GM12878 (cell line): ENCODE data around the gene SEC16A. TPM values are rescaled to one million over a fixed set of nuclear protein-coding genes. Genes with fewer than 3 reads are reported as not detected.

Source experiments
- ATAC-seq: fragments of 200-7000 bp; cut with Tn5 transposase; 3 replicates; pipeline ENCODE4 v1.9.1; 2020; ENCODE audit warnings: mild to moderate bottlenecking, moderate library complexity
- BruUV-seq: library from RNA; stranded (reverse); fragments of 400-500 nt; replicated peaks from 2 replicates; lab custom pipeline; 2021; lab: Mats Ljungman, UMichigan
- CTCF ChIA-PET: fragments of 300-600 bp; sonication (Branson Sonifier 250); formaldehyde crosslinking; extraction: SDS; loops from one replicate; lab custom pipeline; 2021; ENCODE audit warnings: inconsistent platforms; lab: Yijun Ruan, JAX
- POLR2A ChIA-PET: fragments of 350-600 bp; formaldehyde crosslinking; extraction: SDS; loops from one replicate; lab custom pipeline; 2021; ENCODE audit warnings: inconsistent platforms; lab: Charles Lee
- RAD21 ChIA-PET: fragments of 300-600 bp; sonication (Branson Sonifier 250); formaldehyde crosslinking; loops from one replicate; lab custom pipeline; 2023; ENCODE audit warnings: antibody characterized with exemption; ENCODE audit not compliant: unreplicated experiment; lab: Charles Lee
- SMC1A ChIA-PET: fragments of 300-600 bp; sonication (Branson Sonifier 250); formaldehyde crosslinking; loops from one replicate; lab custom pipeline; 2023; ENCODE audit not compliant: unreplicated experiment, uncharacterized antibody; lab: Charles Lee
- DNase-seq: peaks from one replicate; pipeline ENCODE4 v3.0.0-alpha.2; 2011; ENCODE audit warnings: low read depth, low spot score
- FAIRE-seq: peaks from 3 replicates; lab custom pipeline; 2011; peaks lifted over from hg19 to GRCh38; lab: Jason Lieb, UNC
- H2AFZ ChIP-seq: 2 replicates; pipeline ENCODE4 v1.6.0; 2011; ENCODE audit warnings: low read depth, low read length, control low read depth; ENCODE audit not compliant: control insufficient read depth
- H3K27ac ChIP-seq: 2 replicates; pipeline ENCODE4 v1.5.1; 2011; ENCODE audit warnings: control low read depth; ENCODE audit not compliant: control insufficient read depth, insufficient read depth
- H3K27me3 ChIP-seq, 2 experiments: replicated peaks in 1 of 2; 2 replicates each; pipeline versions ENCODE4 v1.6.0 to v1.6.1; 2011; ENCODE audit warnings: low read length in 1 of 2; ENCODE audit not compliant: control insufficient read depth in 2 of 2, insufficient read depth in 2 of 2
- H3K36me3 ChIP-seq, 2 experiments: 2 replicates each; pipeline ENCODE4 v1.5.1; 2011; ENCODE audit warnings: low read length in 1 of 2; ENCODE audit not compliant: control insufficient read depth in 2 of 2, insufficient read depth in 2 of 2
- H3K4me1 ChIP-seq: 2 replicates; pipeline ENCODE4 v1.6.1; 2011; ENCODE audit warnings: mild to moderate bottlenecking, low read length, moderate library complexity, mixed read lengths; ENCODE audit not compliant: control insufficient read depth, insufficient read depth
- H3K4me2 ChIP-seq: 2 replicates; pipeline ENCODE4 v1.6.0; 2011; ENCODE audit warnings: control low read depth; ENCODE audit not compliant: control insufficient read depth, insufficient read depth
- H3K4me3 ChIP-seq: fragments of 200-600 bp; sonication (generic); 2 replicates; pipeline ENCODE4 v1.5.1; 2016
- H3K79me2 ChIP-seq: 2 replicates; pipeline ENCODE4 v1.6.0; 2011; ENCODE audit warnings: low read length; ENCODE audit not compliant: control insufficient read depth, insufficient read depth
- H3K9ac ChIP-seq: 2 replicates; pipeline ENCODE4 v1.8.0; 2011; ENCODE audit warnings: low read length, control low read depth, mixed read lengths; ENCODE audit not compliant: control insufficient read depth, insufficient read depth
- H3K9me3 ChIP-seq: replicated peaks from 3 replicates; pipeline ENCODE4 v1.5.1; 2011; ENCODE audit warnings: mild to moderate bottlenecking, low read length; ENCODE audit not compliant: control insufficient read depth, insufficient read depth
- H4K20me1 ChIP-seq: 2 replicates; pipeline ENCODE4 v1.6.0; 2011; ENCODE audit not compliant: control insufficient read depth, insufficient read depth
- BACH1 ChIP-seq: fragments of 450-650 bp; IDR thresholded peaks from 2 replicates; pipeline ENCODE4 v1.6.1; 2017; ENCODE audit warnings: mild to moderate bottlenecking, borderline replicate concordance
- CHD2 ChIP-seq: IDR thresholded peaks from 2 replicates; pipeline ENCODE4 v1.6.1; 2011; ENCODE audit warnings: low read depth, low read length, improper control_type of control experiment, borderline replicate concordance
- CREB1 ChIP-seq: IDR thresholded peaks from 2 replicates; pipeline ENCODE4 v1.6.1; 2012; ENCODE audit warnings: low read depth, mild to moderate bottlenecking, inconsistent platforms
- E2F8 ChIP-seq: fragments of 450-650 bp; IDR thresholded peaks from 2 replicates; pipeline ENCODE4 v1.6.1; 2018; ENCODE audit warnings: mild to moderate bottlenecking, low read depth, moderate library complexity; ENCODE audit not compliant: partially characterized antibody
- EGR1 ChIP-seq, 2 experiments: IDR thresholded peaks; 1 replicate in 1 of 2; 2 replicates in 1 of 2; pipeline ENCODE4 v1.6.1; 2011 to 2012; ENCODE audit warnings: low read depth in 2 of 2, low read length in 2 of 2, borderline replicate concordance in 1 of 2, mild to moderate bottlenecking in 1 of 2, moderate library complexity in 1 of 2
- FOS ChIP-seq: IDR thresholded peaks from 3 replicates; pipeline ENCODE4 v1.6.1; 2011; ENCODE audit warnings: borderline replicate concordance; ENCODE audit not compliant: insufficient read length; ENCODE audit errors: extremely low read depth
- FOXM1 ChIP-seq: IDR thresholded peaks from 2 replicates; pipeline ENCODE4 v1.6.1; 2012; ENCODE audit warnings: low read depth, mild to moderate bottlenecking, inconsistent platforms, low read length, moderate library complexity
- HDAC2 ChIP-seq: fragments of 200-600 bp; sonication (generic); IDR thresholded peaks from 2 replicates; pipeline ENCODE4 v1.6.1; 2017
- IKZF1 ChIP-seq: fragments of 450-650 bp; conservative IDR thresholded peaks from 2 replicates; pipeline ENCODE4 v1.6.1; 2017; ENCODE audit warnings: antibody characterized with exemption, mild to moderate bottlenecking
- KDM1A ChIP-seq: fragments of 200-600 bp; sonication (generic); IDR thresholded peaks from 2 replicates; pipeline ENCODE4 v1.6.1; 2016; ENCODE audit warnings: borderline replicate concordance
- MEF2B ChIP-seq: fragments of 450-650 bp; IDR thresholded peaks from 2 replicates; pipeline ENCODE4 v1.6.1; 2018; ENCODE audit warnings: mild to moderate bottlenecking, moderate library complexity; ENCODE audit not compliant: partially characterized antibody, poor library complexity, severe bottlenecking
- NBN ChIP-seq: fragments of 450-650 bp; IDR thresholded peaks from 2 replicates; pipeline ENCODE4 v1.6.1; 2016
- RAD51 ChIP-seq: fragments of 450-650 bp; IDR thresholded peaks from 2 replicates; pipeline ENCODE4 v1.6.1; 2016; ENCODE audit warnings: moderate library complexity, mild to moderate bottlenecking, inconsistent platforms
- RELB ChIP-seq: fragments of 450-650 bp; IDR thresholded peaks from 2 replicates; pipeline ENCODE4 v1.6.1; 2017; ENCODE audit warnings: low read depth, mild to moderate bottlenecking, moderate library complexity
- SUPT20H ChIP-seq: IDR thresholded peaks from 2 replicates; pipeline ENCODE4 v1.6.1; 2011; ENCODE audit warnings: low read depth, mild to moderate bottlenecking, low read length, moderate library complexity, borderline replicate concordance; ENCODE audit not compliant: control insufficient read depth
- WGBS: methylation state at CpG from one replicate; pipeline ENCODE4 v1.1.6; 2016; ENCODE audit warnings: low lambda C conversion rate; ENCODE audit not compliant: insufficient replicate concordance, insufficient coverage; ENCODE audit errors: missing lambda C conversion rate; 5-methylcytosine and 5-hydroxymethylcytosine counted together
- in situ Hi-C: fragments of 300-500 bp; cut with MboI; formaldehyde crosslinking; loops from 9 replicates; pipeline ENCODE4 v1.14.3; 2018; ENCODE audit warnings: mixed read lengths
- intact Hi-C: fragments of 100-400 bp; cut with micrococcal nuclease; formaldehyde crosslinking; loops from one replicate; pipeline ENCODE4 v1.14.2; 2022; ENCODE audit not compliant: unreplicated experiment
- polyA plus RNA-seq, 11 experiments: library from polyadenylated mRNA; depleted of rRNA in 4 of 11; unstranded in 6 of 11; stranded (reverse) in 5 of 11; fragments of >200 nt; fragmentation: Nextera tagmentation in 4 of 11; fragmentation: Illumina TruSeq in 1 of 11; extraction: Ambion mirVana in 4 of 11; extraction: Trizol in 1 of 11; gene quantifications; 1 replicate in 1 of 11; 2 replicates in 10 of 11; pipeline versions ENCODE4 v1.2.1 to v1.2.3, GENCODE V29; 2011 to 2016; ENCODE audit warnings: inconsistent platforms in 2 of 11, missing spikeins in 2 of 11, low read depth in 1 of 11
- total RNA-seq, 4 experiments: library from RNA; depleted of rRNA in 3 of 4; stranded (reverse); fragments of >200 nt in 3 of 4; fragmentation: Illumina TruSeq in 1 of 4; extraction: Trizol in 1 of 4; gene quantifications; 2 replicates each; pipeline versions ENCODE4 v1.2.1 to v1.2.3, GENCODE V29; 2013 to 2021
- TF ChIP-seq, protein P1 (sequence below): fragments of 450-650 bp; conservative IDR thresholded peaks from 2 replicates; pipeline ENCODE4 v1.6.1; 2017; ENCODE audit warnings: mild to moderate bottlenecking, moderate library complexity

The SEC16A gene
- total and polyA plus RNA-seq, 10 of the 15 experiments (the other 5 are each of a cell fraction or from before 2014, with no cell fraction given) = 9.9 to 59.1 (median 21.7) TPM

GRCh38 chr9:136403538-136403914, 79.3 kb downstream of the SEC16A start:
- DNase-seq (peak; percentile 51), FAIRE-seq (peak; percentile 65), ATAC-seq (peak; percentile 78)
- Histone ChIP-seq H3K27ac (peak overlapping the region; percentile 92), H3K4me2 (peak overlapping the region; percentile 90), H3K9me3 (no peaks in the 10 kb centered on the region), H3K4me3 (peak overlapping the region; percentile 37; the same call in 1 of the 2 replicates), H3K4me1 (peaks cover 41% of the 10 kb centered on the region), H3K79me2 (peaks cover 32% of the 10 kb centered on the region), H3K27me3 (no peaks in the 10 kb centered on the region), H4K20me1 (no peaks in the 10 kb centered on the region), H2AFZ (no peak overlapping the region), H3K36me3 (peaks cover 7 to 18% of the 10 kb centered on the region in 2 experiments; a peak in 3 of 4 replicates), H3K9ac (peak overlapping the region; percentile 65)
- intact Hi-C loops = no loop called here
- POLR2A ChIA-PET = interaction anchor here (1.8 to 1.9 kb wide), 2 partner anchors 31 to 40 kb away, joined by 5 to 10 read pairs; partner anchors contain the start of gene DNLZ
- CTCF ChIA-PET = interaction anchor here (0.6 to 1.1 kb wide), 3 partner anchors 12 to 233 kb away, joined by 3 to 5 read pairs (median 3); no protein-coding TSS in a partner anchor
- RAD21 ChIA-PET = interaction anchor here (0.7 to 1.3 kb wide), 4 partner anchors 35 to 491 kb away, joined by 3 to 8 read pairs (median 6); partner anchors contain the start of gene DNLZ
- in situ Hi-C loops = no loop called here
- SMC1A ChIA-PET = no interaction called here
- 7% methylated on average over 5 of the region's 5 CpGs for WGBS
- BruUV-seq = no TSS peak
- TF ChIP-seq BACH1 (no peak), FOS (no peak), EGR1 (IDR thresholded peaks at IDR 0.05; ENCODE audit: borderline replicate concordance in 1 of 2, low read depth in 2 of 2, low read length in 2 of 2) (no peak), IKZF1 (peak; percentile 60), RAD51 (no peak), RELB (0 out of 2 replicates have a peak, but pooled peaks have one; percentile 27), HDAC2 (no peak), SUPT20H (no peak), E2F8 (no peak), KDM1A (no peak), MEF2B (no peak), NBN (peak; percentile 32; the same call in 1 of the 2 replicates), FOXM1 (no peak), CHD2 (no peak), CREB1 (no peak)
- TF ChIP-seq, protein P1, sequence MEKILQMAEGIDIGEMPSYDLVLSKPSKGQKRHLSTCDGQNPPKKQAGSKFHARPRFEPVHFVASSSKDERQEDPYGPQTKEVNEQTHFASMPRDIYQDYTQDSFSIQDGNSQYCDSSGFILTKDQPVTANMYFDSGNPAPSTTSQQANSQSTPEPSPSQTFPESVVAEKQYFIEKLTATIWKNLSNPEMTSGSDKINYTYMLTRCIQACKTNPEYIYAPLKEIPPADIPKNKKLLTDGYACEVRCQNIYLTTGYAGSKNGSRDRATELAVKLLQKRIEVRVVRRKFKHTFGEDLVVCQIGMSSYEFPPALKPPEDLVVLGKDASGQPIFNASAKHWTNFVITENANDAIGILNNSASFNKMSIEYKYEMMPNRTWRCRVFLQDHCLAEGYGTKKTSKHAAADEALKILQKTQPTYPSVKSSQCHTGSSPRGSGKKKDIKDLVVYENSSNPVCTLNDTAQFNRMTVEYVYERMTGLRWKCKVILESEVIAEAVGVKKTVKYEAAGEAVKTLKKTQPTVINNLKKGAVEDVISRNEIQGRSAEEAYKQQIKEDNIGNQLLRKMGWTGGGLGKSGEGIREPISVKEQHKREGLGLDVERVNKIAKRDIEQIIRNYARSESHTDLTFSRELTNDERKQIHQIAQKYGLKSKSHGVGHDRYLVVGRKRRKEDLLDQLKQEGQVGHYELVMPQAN = no peak
